HFFc6 (cell line): ENCODE data around the gene MAMLD1. TPM values are rescaled to one million over a fixed set of nuclear protein-coding genes. Genes with fewer than 3 reads are reported as not detected.
"Not testable (repeated sequence)": the region's sequence is repeated elsewhere in the genome, so short reads cannot be mapped to it uniquely, and the experiment has no call there.

Experiments used
- DNase-seq: peaks from one replicate; pipeline ENCODE4 v3.0.0-alpha.2; 2018
- H3K27ac Mint-ChIP-seq: 2 replicates; pipeline ENCODE4 v1.8.0; 2020; ENCODE audit warnings: mild to moderate bottlenecking, mixed read lengths
- H3K27me3 Mint-ChIP-seq: 2 replicates; pipeline ENCODE4 v1.8.0; 2021; ENCODE audit warnings: mild to moderate bottlenecking, moderate library complexity, mixed read lengths; ENCODE audit not compliant: insufficient read depth
- H3K36me3 Mint-ChIP-seq: 2 replicates; pipeline ENCODE4 v1.8.0; 2021; ENCODE audit warnings: low read depth, mixed read lengths
- H3K4me1 Mint-ChIP-seq: 2 replicates; pipeline ENCODE4 v1.8.0; 2020; ENCODE audit warnings: low read depth, mixed read lengths
- H3K4me3 Mint-ChIP-seq: 2 replicates; pipeline ENCODE4 v1.8.0; 2020; ENCODE audit warnings: mild to moderate bottlenecking, moderate library complexity, mixed read lengths
- H3K9me3 Mint-ChIP-seq: 2 replicates; pipeline ENCODE4 v1.8.0; 2020; ENCODE audit warnings: mild to moderate bottlenecking, mixed read lengths
- total RNA-seq, 6 experiments: library from RNA; stranded (reverse); fragmentation: NEBNext Ultra II Directional; extraction: Animal tissue kit (Norgen Biotek cat#: 25700); gene quantifications; 2 replicates in 1 of 6; 3 replicates in 5 of 6; pipeline ENCODE4 v1.2.3, GENCODE V29; 2021
- TF ChIP-seq, protein P1 (sequence below): fragments of 200-600 bp; sonication (generic); IDR thresholded peaks from 2 replicates; pipeline ENCODE4 v1.5.0; 2021; ENCODE audit warnings: antibody characterized with exemption, mild to moderate bottlenecking

MAMLD1 gene
- total RNA-seq, 6 experiments from 2014 or later = 4.0 to 5.3 (median 4.7) TPM

DNA sequence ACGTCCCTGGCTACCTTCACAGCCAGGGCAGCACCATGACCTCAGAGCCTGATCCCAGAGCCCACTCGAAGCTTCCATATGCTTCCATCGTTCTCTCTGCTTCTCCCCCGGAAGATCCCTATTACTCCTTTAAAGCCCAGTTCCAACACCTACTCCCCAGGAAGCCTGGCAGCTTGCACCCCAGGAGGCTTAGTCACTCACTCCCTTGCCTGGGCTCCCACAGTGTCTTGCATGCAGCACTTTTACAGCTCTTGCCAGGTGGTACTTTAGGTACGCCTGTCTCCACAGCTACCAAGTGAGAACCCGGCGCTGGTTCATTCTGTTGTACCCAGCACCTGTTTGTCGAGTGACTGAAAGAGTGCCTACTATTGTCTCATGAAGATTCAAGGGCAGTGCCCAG is 24.5 kb upstream of the MAMLD1 start:
- Mint-ChIP-seq H3K9me3 (no peaks in the 10 kb centered on the region), H3K27me3 (peaks cover 3% of the 10 kb centered on the region), H3K27ac (no peak overlapping the region), H3K4me3 (no peak overlapping the region), H3K36me3 (no peaks in the 10 kb centered on the region), H3K4me1 (peaks cover 8% of the 10 kb centered on the region; the same call in 1 of the 2 replicates)
- TF ChIP-seq, protein P1, sequence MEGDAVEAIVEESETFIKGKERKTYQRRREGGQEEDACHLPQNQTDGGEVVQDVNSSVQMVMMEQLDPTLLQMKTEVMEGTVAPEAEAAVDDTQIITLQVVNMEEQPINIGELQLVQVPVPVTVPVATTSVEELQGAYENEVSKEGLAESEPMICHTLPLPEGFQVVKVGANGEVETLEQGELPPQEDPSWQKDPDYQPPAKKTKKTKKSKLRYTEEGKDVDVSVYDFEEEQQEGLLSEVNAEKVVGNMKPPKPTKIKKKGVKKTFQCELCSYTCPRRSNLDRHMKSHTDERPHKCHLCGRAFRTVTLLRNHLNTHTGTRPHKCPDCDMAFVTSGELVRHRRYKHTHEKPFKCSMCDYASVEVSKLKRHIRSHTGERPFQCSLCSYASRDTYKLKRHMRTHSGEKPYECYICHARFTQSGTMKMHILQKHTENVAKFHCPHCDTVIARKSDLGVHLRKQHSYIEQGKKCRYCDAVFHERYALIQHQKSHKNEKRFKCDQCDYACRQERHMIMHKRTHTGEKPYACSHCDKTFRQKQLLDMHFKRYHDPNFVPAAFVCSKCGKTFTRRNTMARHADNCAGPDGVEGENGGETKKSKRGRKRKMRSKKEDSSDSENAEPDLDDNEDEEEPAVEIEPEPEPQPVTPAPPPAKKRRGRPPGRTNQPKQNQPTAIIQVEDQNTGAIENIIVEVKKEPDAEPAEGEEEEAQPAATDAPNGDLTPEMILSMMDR = no peak
- DNase-seq = no peak

DNA sequence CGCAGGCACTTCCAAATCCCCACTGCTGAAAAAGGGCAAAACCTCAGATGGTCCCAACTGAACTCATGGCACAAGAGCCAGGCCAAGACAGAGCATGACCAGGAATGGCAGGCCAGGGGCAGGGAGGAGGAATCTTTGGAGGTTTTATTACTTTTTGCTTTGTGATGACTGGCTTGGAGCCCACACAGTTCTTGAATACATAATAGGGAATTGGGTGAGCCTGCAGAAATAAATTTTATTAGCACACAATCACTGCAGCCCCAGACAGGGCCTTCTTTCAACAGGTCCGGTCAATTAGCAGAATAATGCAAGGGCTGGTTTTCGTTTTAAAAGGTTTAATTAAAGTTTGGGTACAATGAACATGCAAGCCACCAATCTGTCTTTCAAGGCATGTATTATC is 23.4 kb upstream of the MAMLD1 start:
- H3K27me3 Mint-ChIP-seq = peaks cover 3% of the 10 kb centered on the region
- no peak overlapping the region for H3K4me3 Mint-ChIP-seq
- TF ChIP-seq, protein P1 = no peak
- no peaks in the 10 kb centered on the region for H3K36me3 Mint-ChIP-seq
- DNase-seq = no peak
- H3K9me3 Mint-ChIP-seq = no peaks in the 10 kb centered on the region
- H3K4me1 Mint-ChIP-seq = peaks cover 8% of the 10 kb centered on the region; the same call in 1 of the 2 replicates
- H3K27ac Mint-ChIP-seq = no peak overlapping the region

DNA sequence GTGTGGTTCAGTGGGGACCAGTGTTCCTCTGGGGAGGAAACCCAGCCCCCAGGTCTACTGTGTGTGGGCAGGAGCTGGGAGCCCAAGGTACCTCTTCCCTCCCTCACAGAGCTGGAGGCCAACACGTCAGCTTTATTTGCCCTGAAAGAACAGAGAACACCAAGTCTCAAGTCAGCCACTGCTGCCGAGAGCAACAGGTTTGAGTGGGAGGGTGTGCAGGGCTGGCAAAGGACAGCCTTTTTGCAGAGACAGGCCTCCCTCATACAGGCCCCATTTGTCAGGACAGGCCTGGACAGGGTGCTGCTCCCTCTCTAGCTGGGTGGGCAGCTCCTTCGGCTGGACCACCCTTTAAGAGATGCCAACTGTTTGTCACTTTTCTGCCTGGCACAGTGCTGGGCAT is 22.8 kb upstream of the MAMLD1 start:
- not testable (repeated sequence) for DNase-seq, H3K4me1 Mint-ChIP-seq, H3K4me3 Mint-ChIP-seq, H3K9me3 Mint-ChIP-seq, H3K27me3 Mint-ChIP-seq, H3K36me3 Mint-ChIP-seq, H3K27ac Mint-ChIP-seq

DNA sequence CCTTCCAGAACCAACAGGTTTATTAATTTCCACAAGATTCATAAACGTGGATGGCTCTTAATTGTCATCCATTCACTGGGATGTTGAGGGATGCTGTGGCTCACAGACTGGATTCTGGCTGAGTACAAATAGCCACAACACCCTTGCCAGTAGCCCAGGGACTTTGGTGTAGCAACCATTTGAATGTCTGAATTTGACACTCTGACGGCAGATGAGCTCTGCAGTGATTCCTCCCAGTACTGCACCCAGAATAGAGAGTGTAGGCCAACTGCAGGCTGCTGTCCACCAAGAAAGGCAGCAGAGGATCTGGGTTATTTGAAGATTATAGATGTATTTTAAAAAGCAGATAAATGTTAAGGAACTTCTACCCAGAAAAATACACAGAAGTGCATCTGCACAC is 15.6 kb upstream of the MAMLD1 start:
- Mint-ChIP-seq H3K4me3 (no peak overlapping the region), H3K36me3 (no peaks in the 10 kb centered on the region), H3K9me3 (no peaks in the 10 kb centered on the region), H3K4me1 (peaks cover 20% of the 10 kb centered on the region), H3K27ac (no peak overlapping the region), H3K27me3 (peaks cover 2% of the 10 kb centered on the region)
- TF ChIP-seq, protein P1 = no peak
- DNase-seq = no peak

DNA sequence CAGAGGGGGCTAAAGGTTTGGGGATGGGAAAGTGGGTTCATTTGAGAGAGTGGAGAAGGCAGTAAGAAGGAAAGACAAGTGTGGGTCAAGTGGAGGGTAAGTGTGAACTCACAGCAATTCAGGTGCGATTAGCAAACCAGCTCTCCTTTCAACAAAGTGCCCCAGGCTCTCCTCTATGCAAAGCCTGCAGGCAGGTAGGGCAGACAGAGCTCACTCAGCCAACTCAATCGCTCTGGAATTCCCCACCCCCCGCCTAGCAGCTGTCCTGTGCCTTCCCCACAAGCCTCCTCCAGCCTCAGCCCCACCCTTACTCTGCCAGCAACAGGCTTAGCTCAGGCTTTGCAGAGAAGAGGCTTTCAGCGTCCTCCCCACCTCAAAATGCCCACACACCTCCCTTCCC is 14.8 kb upstream of the MAMLD1 start:
- no peak for DNase-seq
- no peaks in the 10 kb centered on the region for H3K36me3 Mint-ChIP-seq
- peaks cover 21% of the 10 kb centered on the region for H3K4me1 Mint-ChIP-seq
- no peak overlapping the region for H3K4me3 Mint-ChIP-seq
- H3K9me3 Mint-ChIP-seq = no peaks in the 10 kb centered on the region
- no peak overlapping the region for H3K27ac Mint-ChIP-seq
- TF ChIP-seq, protein P1 = no peak
- H3K27me3 Mint-ChIP-seq = peaks cover 2% of the 10 kb centered on the region

DNA sequence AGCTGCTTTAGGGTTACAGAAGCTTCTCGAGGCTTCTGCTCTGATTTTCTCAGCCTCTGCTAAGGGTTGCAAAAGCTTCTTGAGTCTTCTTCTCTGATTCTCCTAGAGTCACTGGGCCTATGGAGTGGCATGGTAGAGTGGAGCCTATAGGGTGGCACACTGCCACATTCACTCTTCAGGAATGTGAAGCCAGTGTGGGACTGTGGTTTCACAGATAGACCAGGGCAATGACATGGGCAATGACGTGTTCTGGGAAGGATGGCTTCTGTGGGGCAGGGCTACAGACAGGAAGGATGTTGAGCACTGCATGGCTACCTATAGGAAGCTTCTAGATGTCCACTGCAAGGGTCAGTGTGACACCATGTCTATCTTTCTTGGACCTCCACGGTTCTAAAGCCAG is 11.0 kb upstream of the MAMLD1 start:
- H3K9me3 Mint-ChIP-seq = no peaks in the 10 kb centered on the region
- peaks cover 21% of the 10 kb centered on the region for H3K4me1 Mint-ChIP-seq
- no peaks in the 10 kb centered on the region for H3K36me3 Mint-ChIP-seq
- TF ChIP-seq, protein P1 = no peak
- H3K4me3 Mint-ChIP-seq = no peak overlapping the region
- no peak overlapping the region; the same call in 1 of the 2 replicates for H3K27ac Mint-ChIP-seq
- peaks cover 2% of the 10 kb centered on the region for H3K27me3 Mint-ChIP-seq
- DNase-seq = no peak
